ENCODE results near the gene RIMS4. TPM values are rescaled to one million over a fixed set of nuclear protein-coding genes. Genes with fewer than 3 reads are reported as not detected.

Gene RIMS4
- total and polyA plus RNA-seq, 2 of the 13 experiments (the other 11 are each of a cell fraction or from before 2014, with no cell fraction given) = 0.01 to 0.07 TPM

GRCh38 chr20:44735816-44736169 lies 74.6 kb downstream of the RIMS4 start:
- ChIA-PET CTCF (ENCODE audit: low intra/inter-chr PET ratio, low total read pairs) (interaction anchor here (5.5 kb wide), 1 partner anchor 51 kb away, joined by 170 read pairs; no protein-coding TSS in a partner anchor), POLR2A (no interaction called here)
- DNase-seq (ENCODE audit: low spot score) (no peak), FAIRE-seq (no peak), ATAC-seq (no peak)
- Histone ChIP-seq H2AFZ (ENCODE audit: low read length) (peak overlapping the region; percentile 58), H3K36me3 (replicated peaks in 1 of 2; ENCODE audit: control insufficient read depth in 1 of 2, insufficient read depth in 2 of 2, low read length in 2 of 2) (no peaks in the 10 kb centered on the region), H3K79me2 (ENCODE audit: insufficient read depth, low read length) (no peaks in the 10 kb centered on the region), H4K20me1 (ENCODE audit: insufficient read depth, low read length) (no peaks in the 10 kb centered on the region), H3K9ac (ENCODE audit: insufficient read depth, low read depth, low read length) (no peak overlapping the region), H3K4me3 (replicated peaks in 1 of 3; ENCODE audit: insufficient read depth in 1 of 3, low read depth in 2 of 3, low read length in 3 of 3) (peak overlapping the region in 2 of 3 experiments; percentile 29 to 39; a peak in 2 of 6 replicates), H3K27me3 (ENCODE audit: control insufficient read depth in 1 of 2, insufficient read depth in 2 of 2, low read length in 2 of 2) (no peaks in the 10 kb centered on the region), H3K4me1 (ENCODE audit: insufficient read depth, low read length) (peaks cover 14% of the 10 kb centered on the region), H3K27ac (ENCODE audit: extremely low read length, insufficient read depth, low read length) (no peak overlapping the region), H3K4me2 (ENCODE audit: low read depth, low read length) (peak overlapping the region; percentile 64), H3K9me3 (ENCODE audit: low read length) (peaks cover 8% of the 10 kb centered on the region)
- in situ Hi-C loops (cut with HindIII; ENCODE audit: extremely low pct_ligation_motif_present, low pct_unique_long_range_greater_than_20kb) (no loop called here), intact Hi-C loops (cut with micrococcal nuclease; ENCODE audit: unreplicated experiment) (no loop called here)
- no TSS peak for BruUV-seq (replicated peaks)
- 83% methylated on average over 4 of the region's 4 CpGs for WGBS (ENCODE audit: low lambda C conversion rate)
- TF ChIP-seq KMT2A (CRISPR knock-in tag; IDR thresholded peaks at IDR 0.05) = 0 out of 2 replicates have a peak, but pooled peaks have one; percentile 8
- no peak for TF ChIP-seq NBN (conservative IDR thresholded peaks at IDR 0.05)
- TF ChIP-seq ZNF740 (CRISPR knock-in tag; IDR thresholded peaks at IDR 0.05) = no peak
- TF ChIP-seq STAT6 (CRISPR knock-in tag; IDR thresholded peaks at IDR 0.05; ENCODE audit: borderline replicate concordance) = 0 out of 2 replicates have a peak, but pooled peaks have one; percentile 13
- TF ChIP-seq MED8 (CRISPR knock-in tag; IDR thresholded peaks at IDR 0.05; ENCODE audit: insufficient replicate concordance) = peak; percentile 29
